ENCODE results near the gene SPANXN4.

The SPANXN4 gene, protein sequence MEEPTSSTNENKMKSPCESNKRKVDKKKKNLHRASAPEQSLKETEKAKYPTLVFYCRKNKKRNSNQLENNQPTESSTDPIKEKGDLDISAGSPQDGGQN

DNA sequence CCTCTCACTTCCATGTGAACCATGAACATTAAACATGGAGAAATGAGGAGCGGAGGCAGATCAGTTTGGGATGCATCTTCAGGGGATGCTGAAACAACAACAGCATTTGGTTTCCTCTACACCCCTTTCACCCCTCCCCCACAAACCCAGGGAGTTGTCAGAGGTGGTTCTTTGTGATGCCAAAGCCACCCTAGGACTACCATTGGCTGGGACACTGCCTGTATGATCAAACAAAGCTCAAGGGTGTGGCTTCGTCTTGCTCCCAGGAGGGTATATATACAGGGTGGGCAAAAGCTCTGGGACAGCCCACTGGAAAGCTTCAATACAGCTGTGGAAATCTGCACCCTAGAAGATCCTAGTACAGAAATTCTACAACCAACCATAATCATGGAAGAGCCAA lies at the start of gene SPANXN4:
Gene SPANXN4 (plus strand): TSS at position 301 of the 400 bp plus-strand sequence. CDS start 87 bp downstream, at position 388.
- no peak for DNase-seq (ENCODE audit: low read depth, low spot score)

DNA sequence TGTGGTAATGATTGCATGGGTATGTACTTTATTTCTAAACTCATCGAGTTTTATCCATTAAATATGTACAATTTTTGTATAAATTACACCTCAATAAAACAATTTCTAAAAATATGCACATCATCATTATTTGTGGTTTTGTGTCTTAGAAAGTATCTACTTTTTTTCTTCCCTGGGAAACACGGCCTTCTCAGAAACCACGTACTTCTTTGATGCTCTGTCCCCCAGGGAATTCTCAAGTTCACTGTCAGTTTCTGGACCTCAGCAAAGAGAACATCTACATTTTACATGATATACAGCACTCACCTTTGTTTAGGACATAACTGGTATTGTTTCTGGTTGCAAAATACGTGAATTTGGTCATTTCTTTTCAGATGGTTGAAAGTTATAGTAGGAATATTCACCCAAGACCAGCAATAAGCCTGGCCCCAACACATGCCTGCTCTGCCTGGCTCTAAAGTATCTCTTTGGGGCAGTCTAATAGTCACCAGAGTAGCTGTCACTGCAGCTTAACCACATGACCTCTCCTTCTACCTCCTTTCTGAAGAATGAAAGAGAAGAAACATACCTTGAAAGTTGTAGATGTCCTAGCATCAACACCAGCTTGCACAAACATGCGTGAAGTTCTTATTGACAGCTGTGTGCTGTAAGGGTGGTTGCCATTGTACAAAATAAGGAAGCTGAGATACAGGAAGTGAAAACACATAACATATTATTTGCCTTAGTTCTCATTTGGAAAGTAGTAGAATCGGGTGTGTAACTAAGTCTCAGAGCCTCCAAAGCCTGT lies 48.4 kb upstream of the SPANXN4 start:
- no peak for DNase-seq (ENCODE audit: low read depth, low spot score)

DNA sequence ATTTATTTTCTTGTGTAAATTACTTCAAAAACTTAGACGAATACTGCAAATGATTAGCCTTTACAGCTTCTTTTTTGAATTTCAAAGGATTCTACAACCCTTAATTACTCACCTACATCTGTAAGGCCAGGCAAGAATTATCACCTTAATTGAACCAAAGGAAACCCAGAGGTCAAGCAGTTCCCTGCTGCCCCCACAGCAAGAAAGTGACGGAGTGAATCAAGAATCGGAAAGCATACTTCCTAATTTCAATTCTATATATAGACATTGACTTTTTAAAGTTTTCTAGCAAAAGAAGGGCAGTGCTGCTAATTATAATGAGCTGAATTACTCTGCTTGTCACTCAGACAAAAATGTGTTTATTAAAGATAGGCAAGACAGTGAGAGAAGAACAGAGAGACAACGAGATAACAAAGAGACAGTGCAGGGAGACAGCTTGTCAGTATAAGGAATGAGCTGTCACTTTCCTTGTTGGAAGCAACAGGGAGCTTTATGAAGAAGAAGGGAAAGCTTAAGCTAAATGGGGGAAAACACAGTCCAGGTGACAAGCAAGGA lies 47.5 kb upstream of the SPANXN4 start:
- no peak for DNase-seq (ENCODE audit: low read depth, low spot score)

GRCh38 chrX:142982679-142983078 lies 43.0 kb upstream of the SPANXN4 start:
- DNase-seq (ENCODE audit: low read depth, low spot score): no peak

DNA sequence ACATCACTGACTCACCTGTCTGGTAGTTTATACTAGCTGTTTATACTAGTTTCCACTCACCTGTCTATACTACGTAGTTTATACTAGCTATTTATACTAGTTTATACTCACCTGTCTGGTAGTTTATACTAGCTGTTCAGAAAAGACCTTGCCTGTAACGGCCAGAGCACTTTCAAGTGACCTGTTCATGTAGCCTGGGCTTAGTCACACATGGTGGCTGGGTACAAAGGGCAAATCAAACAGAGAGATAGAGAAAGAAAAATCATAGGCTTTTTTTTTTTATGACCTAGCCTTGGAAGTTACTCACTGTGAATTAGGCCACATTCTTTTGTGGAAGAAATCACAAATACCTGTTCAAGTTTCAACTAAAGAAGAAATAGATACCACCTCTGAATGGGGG lies 30.7 kb upstream of the SPANXN4 start:
- no peak for DNase-seq (ENCODE audit: low read depth, low spot score)

GRCh38 chrX:142998447-142999198 lies 27.1 kb upstream of the SPANXN4 start:
- DNase-seq (ENCODE audit: low read depth, low spot score): no peak

GRCh38 chrX:142999199-142999701 lies 26.5 kb upstream of the SPANXN4 start:
- no peak for DNase-seq (ENCODE audit: low read depth, low spot score)

DNA sequence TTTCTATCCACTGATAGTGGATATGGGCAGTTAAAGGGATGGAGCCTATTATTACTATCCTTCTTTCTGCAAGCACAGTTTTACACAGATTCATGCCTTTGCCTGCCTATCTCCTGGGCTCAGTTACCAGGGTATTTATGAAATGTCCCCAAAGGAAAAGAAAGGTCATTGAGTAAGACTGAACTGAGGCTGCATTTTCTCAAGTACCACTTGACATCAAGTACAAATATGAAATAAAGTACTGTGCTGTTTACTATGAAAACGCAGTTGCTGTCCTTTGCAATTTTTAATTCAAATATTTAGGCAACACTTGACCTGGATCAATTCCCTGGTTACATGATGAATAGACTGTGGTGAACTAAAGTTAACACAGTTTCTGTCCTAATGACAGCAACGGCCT lies 23.5 kb upstream of the SPANXN4 start:
- no peak for DNase-seq (ENCODE audit: low read depth, low spot score)

GRCh38 chrX:143017272-143017671 lies 8.5 kb upstream of the SPANXN4 start:
- no peak for DNase-seq (ENCODE audit: low read depth, low spot score)

DNA sequence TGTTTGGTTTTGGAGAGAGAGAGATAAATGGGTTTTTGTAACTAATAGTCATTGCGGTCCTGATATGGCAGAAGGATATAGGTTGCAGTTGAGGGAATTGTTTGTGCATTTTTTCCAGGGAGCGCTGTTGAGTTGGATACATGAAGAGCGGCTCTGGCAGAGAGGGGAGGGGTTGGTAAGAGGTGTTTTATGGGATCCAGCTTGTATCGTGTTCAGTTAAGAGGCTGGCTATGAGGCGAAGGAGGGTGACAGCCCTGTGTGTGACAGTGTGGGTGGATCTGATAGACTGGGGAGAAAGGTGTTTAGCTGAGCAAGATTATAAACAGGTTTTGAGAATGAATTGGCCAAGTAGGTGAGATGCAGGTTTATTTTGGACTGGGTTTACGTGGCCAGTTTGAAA lies 1.5 kb downstream of the SPANXN4 start:
- DNase-seq (ENCODE audit: low read depth, low spot score): no peak

- no peak for DNase-seq (ENCODE audit: low read depth, low spot score)
Observed at GRCh38 chrX:143047511-143047910, 21.8 kb downstream of the SPANXN4 start.

DNA sequence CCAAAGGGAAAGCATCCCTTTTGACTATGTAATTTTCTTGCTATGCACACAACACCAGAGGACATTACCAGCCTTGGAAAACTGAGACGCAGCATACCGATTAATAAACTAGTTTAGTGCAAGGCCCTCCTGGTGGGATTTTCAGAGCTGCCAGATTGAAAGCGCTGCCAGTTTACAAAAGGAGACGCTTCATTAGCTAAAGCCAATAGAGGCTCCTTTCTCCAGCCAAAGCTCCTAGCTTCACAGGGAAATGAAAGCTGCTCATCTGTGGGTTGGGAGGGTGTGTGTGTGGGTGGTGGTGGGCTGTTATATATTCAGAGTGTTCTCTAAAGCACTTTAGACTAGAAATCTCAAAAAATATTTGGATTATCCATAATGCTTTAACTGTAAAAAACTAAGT lies 32.4 kb downstream of the SPANXN4 start:
- DNase-seq (ENCODE audit: low read depth, low spot score): no peak

DNA sequence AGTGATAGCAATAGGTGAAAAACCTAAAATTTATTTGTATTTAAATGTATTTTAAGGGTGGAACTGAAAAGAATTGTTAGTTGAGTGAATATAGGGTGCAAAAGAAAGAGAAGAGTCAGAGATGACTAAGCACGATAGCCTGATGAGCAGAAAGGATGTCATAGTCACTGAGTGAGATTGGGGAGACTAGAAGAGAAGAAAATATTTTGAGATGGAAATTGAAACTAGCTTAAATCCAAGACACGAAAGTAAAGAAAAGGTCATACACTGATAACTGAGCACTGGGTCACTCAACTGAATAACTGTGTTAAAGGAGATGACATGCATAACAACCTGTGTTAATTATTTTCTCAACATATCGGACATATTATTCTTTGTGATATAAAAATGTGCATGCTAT lies 55.5 kb downstream of the SPANXN4 start:
- no peak for DNase-seq (ENCODE audit: low read depth, low spot score)

- DNase-seq (ENCODE audit: low read depth, low spot score): no peak
Observed at GRCh38 chrX:143082537-143082936, 56.8 kb downstream of the SPANXN4 start.

Data from ELF-1 (cell line).